MM.1S (cell line): ENCODE data around the gene KRTAP2-2.

Experiments used
- EZH2 ChIP-seq: fragments of 300-600 bp; sonication (generic); optimal IDR thresholded peaks from 2 replicates; pipeline ENCODE3; 2017; ENCODE audit warnings: low read depth, mild to moderate bottlenecking, antibody characterized with exemption, low read length, mixed read lengths
- EZH2phosphoT487 ChIP-seq: fragments of 300-600 bp; sonication (generic); IDR thresholded peaks from 2 replicates; pipeline ENCODE4 v1.6.1; 2018; ENCODE audit warnings: antibody characterized with exemption, low read length
- TF ChIP-seq, protein P1 (sequence below): fragments of 300-600 bp; sonication (generic); IDR thresholded peaks from 2 replicates; pipeline ENCODE4 v1.5.1; 2016; ENCODE audit warnings: antibody characterized with exemption, low read length, mixed read lengths

DNA sequence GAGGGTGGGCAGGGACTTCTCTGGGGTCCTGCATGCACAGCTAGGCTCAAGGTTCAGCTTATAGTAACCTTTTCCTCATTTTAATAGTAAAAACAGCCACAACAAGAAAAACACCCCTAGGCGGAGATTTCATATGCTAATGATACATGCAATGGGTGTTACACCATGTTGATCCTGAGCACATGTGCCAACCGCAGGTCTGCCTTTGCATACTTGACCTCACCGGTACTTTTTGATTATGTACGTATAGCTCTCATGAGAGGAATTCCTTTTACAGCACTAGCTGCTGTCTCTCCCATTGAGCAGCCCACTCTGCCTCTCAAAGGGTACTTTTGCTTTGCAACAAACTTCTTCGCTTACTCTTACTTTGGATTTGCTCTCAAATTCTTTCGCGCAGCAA lies 41.0 kb upstream of the KRTAP2-2 start:
- TF ChIP-seq, protein P1, sequence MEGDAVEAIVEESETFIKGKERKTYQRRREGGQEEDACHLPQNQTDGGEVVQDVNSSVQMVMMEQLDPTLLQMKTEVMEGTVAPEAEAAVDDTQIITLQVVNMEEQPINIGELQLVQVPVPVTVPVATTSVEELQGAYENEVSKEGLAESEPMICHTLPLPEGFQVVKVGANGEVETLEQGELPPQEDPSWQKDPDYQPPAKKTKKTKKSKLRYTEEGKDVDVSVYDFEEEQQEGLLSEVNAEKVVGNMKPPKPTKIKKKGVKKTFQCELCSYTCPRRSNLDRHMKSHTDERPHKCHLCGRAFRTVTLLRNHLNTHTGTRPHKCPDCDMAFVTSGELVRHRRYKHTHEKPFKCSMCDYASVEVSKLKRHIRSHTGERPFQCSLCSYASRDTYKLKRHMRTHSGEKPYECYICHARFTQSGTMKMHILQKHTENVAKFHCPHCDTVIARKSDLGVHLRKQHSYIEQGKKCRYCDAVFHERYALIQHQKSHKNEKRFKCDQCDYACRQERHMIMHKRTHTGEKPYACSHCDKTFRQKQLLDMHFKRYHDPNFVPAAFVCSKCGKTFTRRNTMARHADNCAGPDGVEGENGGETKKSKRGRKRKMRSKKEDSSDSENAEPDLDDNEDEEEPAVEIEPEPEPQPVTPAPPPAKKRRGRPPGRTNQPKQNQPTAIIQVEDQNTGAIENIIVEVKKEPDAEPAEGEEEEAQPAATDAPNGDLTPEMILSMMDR = no peak
- no peak for TF ChIP-seq EZH2
- no peak for TF ChIP-seq EZH2phosphoT487
